HG03558 (cell line): Measurements from ENCODE around the gene SMIM41.
"Not testable (repeated sequence)": the region's sequence is repeated elsewhere in the genome, so short reads cannot be mapped to it uniquely, and the experiment has no call there.

Source experiments
- ATAC-seq: cut with Tn5 transposase; IDR thresholded peaks from one replicate; pipeline ENCODE4 v1.9.1; 2021; ENCODE audit warnings: moderate number of reproducible peaks; ENCODE audit not compliant: unreplicated experiment; ENCODE audit errors: extremely low read depth

The SMIM41 gene

DNA sequence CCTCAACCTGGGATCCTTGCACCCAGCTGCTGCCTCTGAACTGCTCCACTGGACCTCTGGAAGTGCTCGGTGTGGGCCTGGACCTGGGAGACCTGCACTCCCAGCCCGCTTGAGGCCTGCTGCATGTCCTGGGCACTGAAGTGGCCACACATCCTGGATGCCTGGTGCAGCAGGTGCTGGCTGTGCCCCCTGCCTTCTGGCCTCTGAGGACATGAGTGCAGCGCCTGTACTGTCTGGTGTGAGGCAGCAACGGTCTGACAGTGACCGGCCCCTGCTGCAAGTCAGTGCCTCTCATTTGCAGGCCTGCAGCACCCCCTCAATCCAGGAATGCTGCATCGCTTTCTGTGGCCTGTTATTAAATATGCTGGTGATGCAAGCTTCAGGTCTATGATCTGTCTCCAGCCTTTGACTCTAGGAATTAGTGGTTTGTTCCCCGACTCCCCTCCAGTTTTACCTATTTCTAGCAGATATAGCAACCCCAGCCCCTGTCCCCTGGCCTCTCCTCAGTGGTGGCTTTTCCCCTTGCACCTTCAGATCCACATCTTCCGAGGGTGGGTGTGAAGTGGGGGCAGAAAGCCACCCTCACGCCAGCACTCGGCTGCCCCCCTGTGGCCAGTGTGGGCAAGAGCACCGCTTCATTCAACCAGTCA is 3.6 kb downstream of the SMIM41 start:
- no peak for ATAC-seq

DNA sequence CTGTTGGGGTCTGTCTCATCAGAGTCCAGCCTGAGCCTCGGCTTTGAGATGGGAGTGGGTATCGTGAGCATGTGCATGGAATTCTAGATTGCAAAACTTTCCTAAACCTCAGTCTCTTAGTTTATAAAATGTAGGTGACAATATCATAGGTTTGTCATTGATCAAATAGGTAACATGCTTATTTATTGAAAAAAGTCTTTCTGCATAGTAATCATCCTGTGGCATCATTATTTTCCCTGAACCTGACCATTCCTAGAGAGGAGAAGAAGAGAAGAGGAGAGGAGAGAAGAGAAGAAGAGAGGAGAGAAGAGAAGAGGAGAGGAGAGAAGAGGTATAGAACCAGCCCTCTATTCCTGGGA is 4.1 kb downstream of the SMIM41 start:
- no peak for ATAC-seq

DNA sequence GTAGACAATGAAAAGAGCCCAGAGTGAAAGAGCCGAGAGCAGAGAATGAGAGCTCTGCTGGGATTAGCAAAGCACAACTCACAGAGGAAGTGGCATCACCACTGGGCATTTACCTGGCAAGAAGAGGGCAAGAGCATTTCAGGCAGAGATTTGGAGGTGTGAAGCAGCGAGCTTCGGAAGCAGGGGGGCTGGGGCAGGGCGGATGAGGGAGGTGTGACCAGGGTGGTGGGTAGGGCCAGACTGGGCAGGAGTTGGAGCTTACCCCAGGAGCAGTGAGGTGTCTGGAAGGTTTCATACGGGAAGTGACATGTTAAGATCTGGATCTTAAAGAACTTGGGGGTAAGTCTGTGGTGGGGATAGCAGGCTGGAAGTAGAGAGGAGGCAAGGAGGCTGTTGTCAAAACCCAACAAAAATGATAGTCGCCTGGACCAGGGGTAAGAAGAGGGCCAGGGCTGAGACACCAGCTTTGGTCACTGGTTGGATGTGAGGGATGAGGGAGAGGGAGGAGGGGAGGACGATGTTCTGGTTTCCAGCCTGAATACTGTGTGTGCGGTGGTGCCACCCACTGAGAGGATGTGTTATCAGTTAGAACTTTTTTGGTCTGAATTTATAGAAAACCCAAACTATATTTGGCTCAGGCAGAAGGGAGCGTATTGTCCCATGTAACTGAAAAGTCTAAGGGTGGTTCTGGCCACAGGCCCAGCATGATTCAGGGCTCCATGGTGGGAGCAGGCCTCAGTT is 5.2 kb downstream of the SMIM41 start:
- no peak for ATAC-seq

DNA sequence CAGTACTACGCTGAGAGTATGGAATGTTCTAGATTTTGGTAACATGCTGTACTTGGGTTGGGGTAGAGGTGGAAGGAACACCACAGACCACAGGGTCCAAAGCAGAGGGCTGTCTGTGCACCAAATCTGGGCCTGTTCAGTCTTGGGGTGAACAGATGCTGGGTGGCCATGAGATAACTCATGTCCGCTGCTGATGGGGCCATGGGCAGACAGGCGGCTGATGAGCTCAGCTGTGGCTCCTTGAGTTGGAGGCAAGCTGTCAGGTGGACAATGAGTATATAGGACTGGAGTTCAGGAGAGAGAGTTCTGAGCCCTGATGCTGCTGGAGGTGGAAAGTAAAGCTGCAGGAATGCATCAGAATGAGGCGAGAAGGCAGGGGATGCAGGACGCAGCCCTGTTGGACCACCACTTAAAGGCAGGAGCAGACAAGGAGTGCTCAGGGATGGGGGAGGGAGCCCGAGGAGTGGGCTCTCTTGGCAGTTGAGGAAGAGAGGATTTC is 6.2 kb downstream of the SMIM41 start:
- no peak for ATAC-seq

DNA sequence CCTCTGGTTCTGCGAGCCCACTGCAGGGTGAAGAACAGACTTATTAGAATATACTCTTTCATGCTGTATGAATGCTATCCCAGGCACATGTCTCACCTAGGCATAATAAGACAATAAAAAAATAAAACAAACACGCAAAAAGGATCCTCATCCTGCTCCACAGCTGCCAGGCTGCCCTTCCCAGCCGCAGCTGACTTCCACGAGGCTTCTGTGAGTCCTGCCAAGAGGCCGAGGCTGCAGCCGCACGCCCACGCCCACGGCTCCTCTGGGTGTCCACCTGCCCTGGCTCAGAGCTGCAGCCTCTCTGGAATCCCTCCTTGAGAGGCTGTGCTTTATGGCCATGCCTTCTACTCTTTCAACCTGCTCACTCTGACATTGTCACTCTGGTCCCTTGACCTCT is 6.9 kb downstream of the SMIM41 start:
- ATAC-seq = no peak

DNA sequence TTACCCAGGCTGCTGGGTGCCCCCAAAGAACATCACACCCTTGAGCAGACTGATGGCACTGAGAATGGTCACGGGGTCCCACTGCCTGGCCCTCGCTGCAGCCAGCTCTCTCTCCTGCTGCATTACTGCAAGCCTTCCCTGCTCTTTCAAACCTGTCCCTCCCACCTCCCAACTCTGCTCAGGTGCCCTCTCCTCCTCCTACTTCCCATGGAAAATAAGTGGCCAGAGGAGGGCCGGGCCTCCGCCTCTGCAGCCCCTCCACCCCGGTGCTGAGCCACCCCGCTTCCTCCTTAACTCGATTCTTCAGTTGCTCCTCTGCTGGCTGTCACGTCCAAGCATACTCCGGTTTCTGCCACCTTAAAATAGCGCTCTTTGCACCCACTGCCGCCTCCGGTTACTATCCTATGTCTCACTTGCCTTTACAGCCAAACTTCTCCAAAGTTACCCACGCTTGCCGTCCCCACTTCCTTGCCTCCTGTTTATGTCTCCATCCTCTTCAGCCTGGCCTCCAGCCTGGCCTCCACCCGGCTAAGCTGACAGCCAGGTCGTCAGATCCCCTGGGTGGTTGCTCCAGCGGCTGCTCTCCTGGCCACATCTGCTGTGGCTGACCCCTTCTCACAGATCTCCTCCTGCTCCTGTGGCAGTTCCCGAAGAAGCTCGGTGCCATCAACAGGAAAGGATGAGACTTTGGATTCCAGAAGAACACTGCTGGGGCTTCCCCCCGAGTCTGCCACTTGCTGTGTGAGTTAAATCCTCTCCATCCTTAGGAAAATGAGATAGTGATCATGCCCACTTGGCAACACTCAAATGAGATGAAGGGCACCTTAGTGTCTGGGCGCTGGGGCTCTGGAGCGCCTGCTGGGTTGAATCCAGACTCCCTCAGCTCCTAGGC is 7.7 kb downstream of the SMIM41 start:
- no peak for ATAC-seq

DNA sequence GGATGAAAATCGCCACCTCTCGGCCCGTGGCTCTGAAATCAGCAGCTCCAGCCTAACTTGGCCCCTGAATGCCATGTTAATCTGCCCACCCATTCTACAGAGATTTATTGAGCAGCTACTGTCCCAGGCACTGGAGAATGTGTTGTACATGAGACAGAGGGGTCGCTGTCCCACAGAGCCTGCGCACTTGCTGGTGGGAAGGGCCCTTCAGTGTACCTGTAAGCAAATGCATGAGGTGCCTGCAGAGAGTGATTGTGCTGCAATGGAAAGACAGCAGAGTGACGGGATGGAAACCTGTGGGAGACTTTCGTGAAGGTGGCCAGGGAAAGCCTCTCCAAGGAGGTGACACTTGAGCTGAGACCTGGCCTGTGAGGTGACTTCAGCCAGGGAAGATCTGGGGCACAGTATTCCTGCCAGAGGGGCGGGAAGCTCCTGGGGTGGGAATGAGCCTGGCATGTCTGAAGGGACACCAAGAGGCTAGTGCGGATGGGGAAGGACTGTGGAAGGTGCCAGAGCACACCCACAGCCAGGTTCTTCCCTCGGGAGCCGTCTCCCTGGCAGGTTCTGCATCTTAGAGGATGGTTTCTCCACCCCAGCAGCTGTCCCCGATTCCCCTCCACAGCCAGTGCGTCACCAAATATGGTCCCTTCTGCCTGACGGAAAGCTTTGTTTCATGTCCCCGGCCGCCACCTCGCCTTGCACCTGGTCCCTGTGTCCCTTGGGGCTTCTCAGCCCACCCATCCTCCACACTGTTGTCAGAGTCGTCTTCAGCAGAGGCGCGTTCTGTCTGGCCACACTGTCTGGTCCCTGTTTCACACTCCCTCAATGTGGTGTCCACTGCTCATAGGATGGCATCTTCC is 8.7 kb downstream of the SMIM41 start:
- no peak for ATAC-seq

DNA sequence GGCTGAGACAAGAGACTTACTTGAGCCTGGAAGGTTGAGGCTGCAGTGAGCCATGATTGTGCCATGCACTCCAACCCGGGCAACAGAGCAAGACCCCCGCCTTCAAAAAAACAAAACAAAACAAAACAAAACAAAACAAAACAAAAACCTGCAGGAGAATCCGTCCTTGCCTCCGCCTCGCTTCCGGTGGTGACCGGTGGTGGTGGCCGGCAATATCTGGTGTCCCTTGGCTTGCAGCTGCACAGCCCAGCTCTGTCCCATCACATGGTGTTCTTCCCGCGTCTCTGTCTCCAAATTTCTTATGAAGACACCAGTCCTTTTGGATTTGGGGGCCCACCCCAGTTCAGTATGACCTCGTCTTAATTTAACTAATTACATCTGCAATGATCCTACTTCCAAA is 10.0 kb downstream of the SMIM41 start:
- ATAC-seq = no peak

DNA sequence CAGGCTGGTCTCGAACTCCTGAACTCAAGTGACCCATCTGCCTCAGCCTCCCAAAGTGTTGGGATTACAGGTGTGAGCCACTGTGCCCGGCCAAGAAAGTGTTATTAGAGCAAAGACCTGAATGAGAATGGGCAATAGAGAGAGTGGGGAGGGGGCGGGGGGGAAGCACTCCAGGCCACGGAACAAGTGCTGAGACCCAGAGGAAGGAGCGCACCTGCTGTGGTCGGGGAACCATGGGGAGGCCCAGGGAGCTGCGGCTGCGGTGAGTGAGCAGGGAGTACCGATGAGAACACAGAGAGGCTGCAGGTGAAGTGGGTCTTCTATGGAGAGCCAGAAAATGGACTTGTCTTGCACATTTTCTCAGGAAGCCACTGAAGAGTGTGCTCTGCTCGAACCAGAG is 10.8 kb downstream of the SMIM41 start:
- ATAC-seq = no peak

DNA sequence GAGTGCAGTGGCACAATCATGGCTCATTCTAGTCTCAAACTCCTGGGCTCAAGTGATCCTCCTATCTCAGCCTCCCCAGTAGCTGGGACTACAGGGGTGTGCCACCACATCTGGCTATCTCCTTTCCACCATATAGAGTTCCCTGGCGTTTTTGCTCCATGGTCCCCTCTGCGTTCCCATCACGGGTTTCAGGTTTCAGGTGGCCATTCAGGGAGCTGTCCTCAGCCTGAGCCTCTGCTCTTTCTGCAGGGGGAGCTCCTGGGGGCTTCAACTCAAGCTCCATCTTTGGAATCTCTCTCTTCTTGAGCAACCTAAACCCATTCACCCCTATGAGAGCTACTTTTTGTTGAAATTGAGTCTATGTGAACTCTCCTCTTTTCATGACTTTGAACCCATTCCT is 11.6 kb downstream of the SMIM41 start:
- no peak for ATAC-seq

DNA sequence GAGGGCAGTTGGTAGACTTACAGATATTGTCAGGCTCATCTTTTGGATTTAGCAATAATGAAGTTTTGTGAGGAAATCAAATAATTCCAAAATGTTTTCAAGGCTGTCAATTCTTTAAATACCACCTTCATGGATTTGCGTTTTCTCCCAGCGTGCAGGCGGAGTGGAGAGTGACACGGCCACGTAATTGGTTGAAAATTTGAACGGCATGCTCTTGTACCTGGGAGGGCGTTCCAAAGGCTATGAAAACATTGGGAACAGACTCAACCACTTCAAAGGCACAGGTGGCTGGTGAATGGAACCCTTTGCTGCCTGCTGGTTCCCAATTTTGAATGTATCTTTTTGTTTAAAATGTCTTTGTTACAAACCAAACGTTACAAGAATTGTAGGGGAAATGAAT is 12.4 kb downstream of the SMIM41 start:
- ATAC-seq = no peak

DNA sequence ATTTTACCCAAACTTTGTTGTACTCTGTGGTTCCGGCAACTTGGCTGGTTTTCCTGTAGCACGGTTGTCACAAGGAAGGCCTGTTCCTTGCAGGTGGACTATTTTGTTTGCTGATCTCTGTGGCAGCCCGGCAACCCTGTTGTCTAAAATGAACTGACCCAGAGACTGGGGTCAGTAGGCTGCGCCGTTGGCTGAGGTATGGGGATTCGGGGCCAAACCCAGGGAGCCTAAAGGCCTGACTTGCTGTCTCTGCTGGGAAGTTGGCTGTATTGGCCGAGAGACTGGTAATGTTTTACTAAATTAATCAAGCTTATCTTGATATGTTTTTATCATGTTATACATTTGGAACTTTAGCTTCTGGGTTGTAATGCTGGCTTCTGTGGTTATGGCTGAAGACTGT is 13.8 kb downstream of the SMIM41 start:
- ATAC-seq = no peak

DNA sequence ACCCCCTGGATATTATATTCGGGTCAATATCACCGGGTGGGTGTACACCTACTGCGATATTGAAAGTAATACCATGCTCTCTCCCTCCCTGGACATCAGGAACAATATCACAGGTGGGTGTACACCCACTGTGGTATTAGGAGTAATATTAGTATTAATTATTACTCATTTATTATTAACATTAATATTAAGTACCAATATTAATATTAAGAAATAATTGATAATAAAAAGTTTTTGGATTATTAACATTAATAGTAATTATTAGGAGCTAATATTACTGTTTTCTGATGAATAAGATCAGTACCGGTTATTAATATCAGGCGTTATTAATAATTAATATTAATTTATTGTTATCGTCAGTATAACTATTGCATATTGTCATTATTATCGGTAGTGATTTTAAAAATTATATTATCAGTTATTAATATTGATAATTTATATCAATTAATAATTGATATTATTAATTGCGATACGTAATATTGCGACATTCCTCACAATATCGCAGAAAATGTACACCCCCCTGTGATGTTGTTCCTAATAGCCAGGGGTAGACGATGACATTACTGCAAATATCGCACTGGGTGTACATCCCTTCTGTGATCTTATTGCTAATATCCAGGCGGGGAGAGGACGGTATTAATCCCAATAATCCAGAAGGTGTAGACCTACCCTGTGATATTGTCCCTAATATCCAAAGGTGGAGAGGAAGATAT is 17.0 kb downstream of the SMIM41 start:
- ATAC-seq = no peak

DNA sequence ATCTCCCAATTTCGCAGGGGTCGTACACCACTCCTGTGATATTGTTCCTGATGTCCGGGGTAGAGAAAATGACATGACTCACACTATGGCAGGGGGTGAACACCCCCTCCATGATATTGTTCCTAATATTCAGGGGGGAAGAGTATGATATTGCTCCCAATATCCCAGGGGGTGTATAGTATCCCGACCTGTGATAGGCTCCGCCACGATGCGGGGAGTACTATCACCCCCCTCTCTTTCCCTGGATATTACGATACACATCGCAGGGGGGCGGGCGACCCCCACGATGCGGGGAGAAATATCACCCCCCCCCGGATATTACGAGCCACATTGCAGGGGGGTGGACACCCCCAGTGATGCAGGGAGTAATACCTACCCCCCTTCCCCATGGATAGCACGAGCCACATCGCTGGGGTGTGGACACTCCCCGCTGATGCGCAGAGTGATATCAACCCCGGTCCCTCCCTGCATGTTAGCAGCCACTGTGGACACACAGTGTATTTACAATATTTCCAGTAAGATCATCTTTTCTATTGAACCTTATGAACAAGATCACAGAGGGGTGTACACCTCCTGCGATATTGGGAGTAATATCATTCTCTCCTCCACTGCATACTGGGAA is 17.7 kb downstream of the SMIM41 start:
- no peak for ATAC-seq

DNA sequence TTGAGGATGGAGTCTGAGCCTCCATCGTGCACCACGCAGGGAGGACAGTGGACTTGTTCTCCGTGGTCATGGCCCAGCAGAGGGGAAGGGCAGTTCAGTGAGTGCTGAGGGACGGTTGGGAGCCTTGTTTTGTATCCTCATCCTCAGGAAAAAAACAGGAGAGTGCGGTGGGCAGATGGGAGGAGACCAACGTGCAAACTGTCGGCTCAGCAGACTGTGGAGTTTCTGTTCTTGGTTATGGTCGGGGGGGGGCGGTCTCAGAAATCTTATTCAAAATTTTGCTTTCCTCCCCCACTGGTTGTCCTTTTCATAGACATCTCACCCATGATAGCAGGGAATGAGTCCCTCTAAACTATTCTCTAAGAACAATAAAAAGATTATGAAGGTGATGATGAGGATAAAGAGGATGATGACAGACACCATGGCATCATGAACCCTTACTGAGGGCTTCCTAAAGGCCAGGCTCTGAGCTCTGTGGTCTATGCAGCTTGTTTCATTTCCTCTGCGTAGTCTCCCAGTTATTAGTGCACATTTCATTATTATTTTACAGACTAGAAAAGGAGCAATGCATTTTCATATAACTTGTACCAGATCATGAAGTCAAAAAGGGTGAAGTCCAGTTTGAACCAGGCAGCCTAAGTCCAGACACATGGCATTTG is 25.1 kb downstream of the SMIM41 start:
- ATAC-seq = not testable (repeated sequence)

DNA sequence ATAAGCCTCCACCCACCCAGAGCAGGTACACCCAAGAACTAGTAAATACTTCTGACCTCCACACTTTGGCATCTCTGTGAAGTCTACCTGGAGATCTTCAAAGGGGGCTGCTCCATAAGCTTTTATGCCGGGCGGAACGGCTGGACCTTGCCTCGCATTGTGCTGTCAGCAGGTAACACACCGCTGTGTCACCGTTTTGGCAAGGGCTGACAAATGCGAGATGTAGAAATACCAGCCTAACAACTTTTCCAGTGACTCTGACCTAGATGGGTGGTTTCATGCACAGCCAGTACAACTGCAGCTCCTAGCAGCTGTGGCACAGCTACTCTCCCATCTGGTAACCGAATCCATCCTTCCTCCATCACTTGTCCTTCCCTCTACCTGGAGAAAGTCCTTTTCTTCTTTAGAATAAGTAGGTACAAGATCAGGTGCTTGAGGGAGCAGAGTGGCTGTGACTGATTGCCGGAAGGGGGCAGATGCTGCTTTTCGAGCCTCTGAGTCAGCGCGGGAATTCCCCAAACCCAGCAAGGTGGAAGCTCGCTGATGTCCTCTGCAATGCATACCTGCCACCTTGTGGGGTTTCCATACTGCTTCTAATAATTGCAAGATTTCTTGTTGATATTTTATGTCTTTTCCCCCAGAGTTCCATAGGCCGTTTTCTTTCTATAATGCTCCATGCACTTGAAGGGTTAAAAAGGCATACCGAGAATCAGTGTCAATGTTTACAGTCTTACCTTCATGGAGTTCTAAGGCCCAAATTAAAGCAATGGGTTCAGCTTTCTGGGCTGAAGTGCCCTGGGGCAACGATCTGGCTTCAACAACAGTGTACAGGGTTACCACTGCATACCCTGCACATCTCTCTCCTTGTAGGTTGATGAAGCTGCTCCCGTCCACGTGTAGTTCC is 37.0 kb downstream of the SMIM41 start:
- ATAC-seq = not testable (repeated sequence)

DNA sequence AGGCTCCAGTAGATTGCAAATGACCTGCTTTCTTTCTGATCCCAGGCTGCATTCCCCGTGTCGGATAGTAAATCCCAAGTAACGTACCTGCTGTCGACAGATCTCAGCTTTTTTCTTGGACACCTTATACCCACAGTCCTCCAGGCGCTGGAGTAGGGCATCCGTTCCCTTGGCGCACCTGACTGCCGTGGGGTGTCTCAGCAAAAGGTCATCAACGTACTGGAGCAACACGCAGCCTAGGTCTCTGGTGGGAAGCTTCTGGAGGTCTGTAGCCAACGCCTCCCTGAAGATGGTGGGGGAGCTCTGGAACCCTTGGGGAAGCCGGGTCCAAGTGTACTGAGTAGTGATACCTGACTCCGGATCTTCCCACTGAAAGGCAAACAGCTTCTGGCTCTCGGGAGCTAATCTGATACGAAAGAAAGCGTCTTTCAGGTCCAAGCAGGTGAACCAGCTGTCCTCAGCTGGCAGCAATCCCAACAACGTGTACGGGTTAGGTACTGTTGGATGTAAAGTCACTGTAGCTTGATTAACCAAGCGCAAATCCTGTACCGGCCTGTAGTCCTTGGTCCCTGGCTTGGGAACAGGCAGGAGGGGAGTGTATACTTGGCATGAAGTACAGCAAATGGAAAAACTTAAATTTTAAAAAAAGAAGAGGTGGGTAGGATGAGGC is 38.4 kb downstream of the SMIM41 start:
- ATAC-seq = not testable (repeated sequence)
